B cell (primary cell): Measurements from ENCODE around the gene ABCF3.

Experiments
- EZH2 ChIP-seq: IDR thresholded peaks from 2 replicates; pipeline ENCODE4 v1.6.1; 2012; ENCODE audit warnings: borderline replicate concordance, low read depth, mild to moderate bottlenecking, moderate library complexity, low read length; ENCODE audit not compliant: insufficient read depth, poor library complexity, severe bottlenecking
- TF ChIP-seq, protein P1 (sequence below): fragments of 200-600 bp; IDR thresholded peaks from one replicate; pipeline ENCODE4 v1.8.0; 2022; ENCODE audit warnings: antibody characterized with exemption, mild to moderate bottlenecking

- TF ChIP-seq, protein P1, sequence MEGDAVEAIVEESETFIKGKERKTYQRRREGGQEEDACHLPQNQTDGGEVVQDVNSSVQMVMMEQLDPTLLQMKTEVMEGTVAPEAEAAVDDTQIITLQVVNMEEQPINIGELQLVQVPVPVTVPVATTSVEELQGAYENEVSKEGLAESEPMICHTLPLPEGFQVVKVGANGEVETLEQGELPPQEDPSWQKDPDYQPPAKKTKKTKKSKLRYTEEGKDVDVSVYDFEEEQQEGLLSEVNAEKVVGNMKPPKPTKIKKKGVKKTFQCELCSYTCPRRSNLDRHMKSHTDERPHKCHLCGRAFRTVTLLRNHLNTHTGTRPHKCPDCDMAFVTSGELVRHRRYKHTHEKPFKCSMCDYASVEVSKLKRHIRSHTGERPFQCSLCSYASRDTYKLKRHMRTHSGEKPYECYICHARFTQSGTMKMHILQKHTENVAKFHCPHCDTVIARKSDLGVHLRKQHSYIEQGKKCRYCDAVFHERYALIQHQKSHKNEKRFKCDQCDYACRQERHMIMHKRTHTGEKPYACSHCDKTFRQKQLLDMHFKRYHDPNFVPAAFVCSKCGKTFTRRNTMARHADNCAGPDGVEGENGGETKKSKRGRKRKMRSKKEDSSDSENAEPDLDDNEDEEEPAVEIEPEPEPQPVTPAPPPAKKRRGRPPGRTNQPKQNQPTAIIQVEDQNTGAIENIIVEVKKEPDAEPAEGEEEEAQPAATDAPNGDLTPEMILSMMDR = no peak
- no peak for TF ChIP-seq EZH2
Observed at GRCh38 chr3:184144505-184144904, 41.5 kb upstream of the ABCF3 start.
